ENCODE measurements around the gene GPC5. TPM values are rescaled to one million over a fixed set of nuclear protein-coding genes. Genes with fewer than 3 reads are reported as not detected.

GPC5 gene
- total and polyA plus RNA-seq, 2 of the 13 experiments (the other 11 are each of a cell fraction or from before 2014, with no cell fraction given) = 0.02 to 0.07 TPM

DNA sequence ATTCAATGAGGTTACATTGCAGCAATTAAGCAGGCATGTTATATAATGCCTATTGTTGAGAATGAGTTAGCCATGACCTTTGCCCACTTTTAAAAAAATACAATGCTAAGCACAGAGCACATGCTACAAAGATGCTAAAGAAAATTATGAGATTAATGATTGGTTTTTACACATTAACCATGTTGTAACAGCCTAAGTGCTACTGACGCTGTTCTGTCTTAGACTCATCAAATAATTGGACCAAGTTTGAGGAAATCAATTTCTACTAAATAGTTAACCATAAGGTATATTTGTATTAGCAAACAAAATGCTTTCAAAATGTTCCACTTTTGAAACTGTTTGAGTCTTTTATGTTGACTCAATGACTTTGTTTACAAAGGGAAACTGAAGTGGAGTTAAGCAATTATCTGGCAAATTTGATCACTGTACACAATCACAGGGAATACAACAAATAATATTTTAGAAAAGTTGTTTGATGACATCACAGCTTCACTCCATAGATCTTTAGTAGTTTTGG is 36.6 kb upstream of the GPC5 start (continued):
- TF ChIP-seq, protein P1, sequence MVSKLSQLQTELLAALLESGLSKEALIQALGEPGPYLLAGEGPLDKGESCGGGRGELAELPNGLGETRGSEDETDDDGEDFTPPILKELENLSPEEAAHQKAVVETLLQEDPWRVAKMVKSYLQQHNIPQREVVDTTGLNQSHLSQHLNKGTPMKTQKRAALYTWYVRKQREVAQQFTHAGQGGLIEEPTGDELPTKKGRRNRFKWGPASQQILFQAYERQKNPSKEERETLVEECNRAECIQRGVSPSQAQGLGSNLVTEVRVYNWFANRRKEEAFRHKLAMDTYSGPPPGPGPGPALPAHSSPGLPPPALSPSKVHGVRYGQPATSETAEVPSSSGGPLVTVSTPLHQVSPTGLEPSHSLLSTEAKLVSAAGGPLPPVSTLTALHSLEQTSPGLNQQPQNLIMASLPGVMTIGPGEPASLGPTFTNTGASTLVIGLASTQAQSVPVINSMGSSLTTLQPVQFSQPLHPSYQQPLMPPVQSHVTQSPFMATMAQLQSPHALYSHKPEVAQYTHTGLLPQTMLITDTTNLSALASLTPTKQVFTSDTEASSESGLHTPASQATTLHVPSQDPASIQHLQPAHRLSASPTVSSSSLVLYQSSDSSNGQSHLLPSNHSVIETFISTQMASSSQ (IDR thresholded peaks at IDR 0.05; ENCODE audit: low read depth) = peak; percentile 88
- TF ChIP-seq, protein P1 (CRISPR knock-in tag; IDR thresholded peaks at IDR 0.05; ENCODE audit: borderline replicate concordance) = peak; percentile 76; the same call in 1 of the 2 replicates
- TF ChIP-seq CAMTA2 (CRISPR knock-in tag; IDR thresholded peaks at IDR 0.05; ENCODE audit: borderline replicate concordance) = no peak
- peak; percentile 83 for TF ChIP-seq SMAD3 (CRISPR knock-in tag; IDR thresholded peaks at IDR 0.05)
- peak; percentile 87; the same call in 1 of the 2 replicates for TF ChIP-seq FOXJ3 (CRISPR knock-in tag; IDR thresholded peaks at IDR 0.05; ENCODE audit: borderline replicate concordance)
- TF ChIP-seq ZNF24 (IDR thresholded peaks at IDR 0.05) = peak; percentile 42; the same call in 1 of the 2 replicates
- peak; percentile 85 for TF ChIP-seq ZNF652 (CRISPR knock-in tag; IDR thresholded peaks at IDR 0.05; ENCODE audit: borderline replicate concordance, low read depth)
- TF ChIP-seq, protein P2, sequence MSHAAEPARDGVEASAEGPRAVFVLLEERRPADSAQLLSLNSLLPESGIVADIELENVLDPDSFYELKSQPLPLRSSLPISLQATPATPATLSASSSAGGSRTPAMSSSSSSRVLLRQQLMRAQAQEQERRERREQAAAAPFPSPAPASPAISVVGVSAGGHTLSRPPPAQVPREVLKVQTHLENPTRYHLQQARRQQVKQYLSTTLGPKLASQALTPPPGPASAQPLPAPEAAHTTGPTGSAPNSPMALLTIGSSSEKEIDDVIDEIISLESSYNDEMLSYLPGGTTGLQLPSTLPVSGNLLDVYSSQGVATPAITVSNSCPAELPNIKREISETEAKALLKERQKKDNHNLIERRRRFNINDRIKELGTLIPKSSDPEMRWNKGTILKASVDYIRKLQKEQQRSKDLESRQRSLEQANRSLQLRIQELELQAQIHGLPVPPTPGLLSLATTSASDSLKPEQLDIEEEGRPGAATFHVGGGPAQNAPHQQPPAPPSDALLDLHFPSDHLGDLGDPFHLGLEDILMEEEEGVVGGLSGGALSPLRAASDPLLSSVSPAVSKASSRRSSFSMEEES (CRISPR knock-in tag; IDR thresholded peaks at IDR 0.05) = peak; percentile 23; the same call in 1 of the 2 replicates
- TF ChIP-seq ZNF510 (CRISPR knock-in tag; IDR thresholded peaks at IDR 0.05; ENCODE audit: low read depth) = no peak
- TF ChIP-seq, protein P3, sequence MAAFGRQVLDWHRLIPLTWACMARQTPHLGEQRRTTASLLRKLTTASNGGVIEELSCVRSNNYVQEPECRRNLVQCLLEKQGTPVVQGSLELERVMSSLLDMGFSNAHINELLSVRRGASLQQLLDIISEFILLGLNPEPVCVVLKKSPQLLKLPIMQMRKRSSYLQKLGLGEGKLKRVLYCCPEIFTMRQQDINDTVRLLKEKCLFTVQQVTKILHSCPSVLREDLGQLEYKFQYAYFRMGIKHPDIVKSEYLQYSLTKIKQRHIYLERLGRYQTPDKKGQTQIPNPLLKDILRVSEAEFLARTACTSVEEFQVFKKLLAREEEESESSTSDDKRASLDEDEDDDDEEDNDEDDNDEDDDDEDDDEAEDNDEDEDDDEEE (CRISPR knock-in tag; IDR thresholded peaks at IDR 0.05) = no peak
- peak; percentile 16; the same call in 1 of the 2 replicates for TF ChIP-seq POGZ (CRISPR knock-in tag; IDR thresholded peaks at IDR 0.05)
- no peak for TF ChIP-seq ZNF546 (CRISPR knock-in tag; conservative IDR thresholded peaks at IDR 0.05)
- no peak for TF ChIP-seq ZNF354B (CRISPR knock-in tag; IDR thresholded peaks at IDR 0.05)
- TF ChIP-seq THYN1 (CRISPR knock-in tag; IDR thresholded peaks at IDR 0.05; ENCODE audit: borderline replicate concordance, low read depth) = no peak
- TF ChIP-seq, protein P4, sequence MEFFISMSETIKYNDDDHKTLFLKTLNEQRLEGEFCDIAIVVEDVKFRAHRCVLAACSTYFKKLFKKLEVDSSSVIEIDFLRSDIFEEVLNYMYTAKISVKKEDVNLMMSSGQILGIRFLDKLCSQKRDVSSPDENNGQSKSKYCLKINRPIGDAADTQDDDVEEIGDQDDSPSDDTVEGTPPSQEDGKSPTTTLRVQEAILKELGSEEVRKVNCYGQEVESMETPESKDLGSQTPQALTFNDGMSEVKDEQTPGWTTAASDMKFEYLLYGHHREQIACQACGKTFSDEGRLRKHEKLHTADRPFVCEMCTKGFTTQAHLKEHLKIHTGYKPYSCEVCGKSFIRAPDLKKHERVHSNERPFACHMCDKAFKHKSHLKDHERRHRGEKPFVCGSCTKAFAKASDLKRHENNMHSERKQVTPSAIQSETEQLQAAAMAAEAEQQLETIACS (CRISPR knock-in tag; IDR thresholded peaks at IDR 0.05) = no peak
- no peak for TF ChIP-seq TARDBP (CRISPR knock-in tag; IDR thresholded peaks at IDR 0.05)
- TF ChIP-seq SOX6 (IDR thresholded peaks at IDR 0.05) = no peak
- peak; percentile 97 for TF ChIP-seq SOX6 (CRISPR knock-in tag; IDR thresholded peaks at IDR 0.05)
- no peak for TF ChIP-seq ISX (CRISPR knock-in tag; conservative IDR thresholded peaks at IDR 0.05)
- TF ChIP-seq TSC22D2 (CRISPR knock-in tag; IDR thresholded peaks at IDR 0.05; ENCODE audit: borderline replicate concordance) = no peak
- TF ChIP-seq ZNF138 (CRISPR knock-in tag; IDR thresholded peaks at IDR 0.05; ENCODE audit: low read depth) = no peak
- TF ChIP-seq, protein P5, sequence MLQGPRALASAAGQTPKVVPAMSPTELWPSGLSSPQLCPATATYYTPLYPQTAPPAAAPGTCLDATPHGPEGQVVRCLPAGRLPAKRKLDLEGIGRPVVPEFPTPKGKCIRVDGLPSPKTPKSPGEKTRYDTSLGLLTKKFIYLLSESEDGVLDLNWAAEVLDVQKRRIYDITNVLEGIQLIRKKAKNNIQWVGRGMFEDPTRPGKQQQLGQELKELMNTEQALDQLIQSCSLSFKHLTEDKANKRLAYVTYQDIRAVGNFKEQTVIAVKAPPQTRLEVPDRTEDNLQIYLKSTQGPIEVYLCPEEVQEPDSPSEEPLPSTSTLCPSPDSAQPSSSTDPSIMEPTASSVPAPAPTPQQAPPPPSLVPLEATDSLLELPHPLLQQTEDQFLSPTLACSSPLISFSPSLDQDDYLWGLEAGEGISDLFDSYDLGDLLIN (CRISPR knock-in tag; IDR thresholded peaks at IDR 0.05; ENCODE audit: borderline replicate concordance) = no peak

All from HepG2 (cell line).